HG02870 (cell line): Measurements from ENCODE around the gene ENTPD8.

Experiments used
- ATAC-seq: cut with Tn5 transposase; IDR thresholded peaks from one replicate; pipeline ENCODE4 v1.9.1; 2021; ENCODE audit warnings: mild to moderate bottlenecking, moderate library complexity; ENCODE audit not compliant: unreplicated experiment

ENTPD8 gene

DNA sequence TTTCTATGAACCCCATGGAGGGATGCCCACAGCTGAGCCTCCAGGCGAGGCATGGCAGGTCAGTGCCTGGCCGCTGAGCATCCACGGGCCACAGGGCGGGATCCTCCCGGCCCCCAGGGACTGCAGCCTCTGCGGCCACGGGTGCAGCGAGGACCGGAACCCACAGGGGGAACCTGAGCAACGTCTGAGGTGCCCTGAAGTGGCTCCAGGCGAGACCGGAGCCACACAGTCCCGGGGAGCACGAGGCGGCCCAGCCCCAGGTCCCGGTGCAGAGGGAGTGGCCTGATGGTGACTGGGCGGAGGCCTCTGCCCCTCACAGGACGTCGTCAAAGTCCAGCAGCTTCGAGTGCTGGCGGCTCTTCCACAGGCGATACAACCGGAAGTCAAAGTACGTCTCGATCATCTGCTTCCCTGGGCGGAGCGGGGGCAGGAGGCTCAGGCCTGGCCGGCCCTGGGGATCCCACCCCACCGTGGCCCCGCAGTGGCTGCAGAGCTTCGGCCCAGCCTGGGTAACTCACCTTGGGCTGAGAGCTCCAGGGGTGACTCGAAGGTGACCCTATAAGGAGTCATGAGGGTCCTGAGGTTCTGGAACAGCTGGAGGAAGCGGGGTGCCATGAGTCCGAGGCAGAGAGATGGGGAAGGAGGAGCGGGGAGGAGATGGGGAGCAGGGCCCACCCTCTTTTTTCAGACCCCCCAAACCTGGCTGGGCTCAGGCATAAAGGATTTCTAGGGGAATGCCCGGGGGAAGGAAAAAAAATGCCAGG lies 8.1 kb upstream of the ENTPD8 start:
- ATAC-seq = no peak

DNA sequence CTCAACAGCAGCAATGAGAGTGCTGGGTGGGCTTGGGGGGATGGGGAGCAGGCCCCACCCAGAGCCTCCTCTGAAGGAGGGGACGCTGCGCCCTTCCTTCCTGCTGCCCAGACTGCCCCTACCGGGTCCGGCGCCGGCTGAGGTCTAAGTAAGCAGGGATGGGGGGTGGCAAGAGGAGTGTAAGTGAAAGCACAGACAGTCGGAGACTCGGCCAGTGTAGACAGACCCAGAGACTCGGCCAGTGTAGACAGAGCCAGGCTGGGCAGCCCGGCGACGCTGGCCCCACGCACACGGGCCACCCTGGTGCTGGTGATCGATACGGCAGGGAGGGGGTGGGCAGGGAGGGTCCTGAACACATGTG lies 7.4 kb upstream of the ENTPD8 start:
- no peak for ATAC-seq

DNA sequence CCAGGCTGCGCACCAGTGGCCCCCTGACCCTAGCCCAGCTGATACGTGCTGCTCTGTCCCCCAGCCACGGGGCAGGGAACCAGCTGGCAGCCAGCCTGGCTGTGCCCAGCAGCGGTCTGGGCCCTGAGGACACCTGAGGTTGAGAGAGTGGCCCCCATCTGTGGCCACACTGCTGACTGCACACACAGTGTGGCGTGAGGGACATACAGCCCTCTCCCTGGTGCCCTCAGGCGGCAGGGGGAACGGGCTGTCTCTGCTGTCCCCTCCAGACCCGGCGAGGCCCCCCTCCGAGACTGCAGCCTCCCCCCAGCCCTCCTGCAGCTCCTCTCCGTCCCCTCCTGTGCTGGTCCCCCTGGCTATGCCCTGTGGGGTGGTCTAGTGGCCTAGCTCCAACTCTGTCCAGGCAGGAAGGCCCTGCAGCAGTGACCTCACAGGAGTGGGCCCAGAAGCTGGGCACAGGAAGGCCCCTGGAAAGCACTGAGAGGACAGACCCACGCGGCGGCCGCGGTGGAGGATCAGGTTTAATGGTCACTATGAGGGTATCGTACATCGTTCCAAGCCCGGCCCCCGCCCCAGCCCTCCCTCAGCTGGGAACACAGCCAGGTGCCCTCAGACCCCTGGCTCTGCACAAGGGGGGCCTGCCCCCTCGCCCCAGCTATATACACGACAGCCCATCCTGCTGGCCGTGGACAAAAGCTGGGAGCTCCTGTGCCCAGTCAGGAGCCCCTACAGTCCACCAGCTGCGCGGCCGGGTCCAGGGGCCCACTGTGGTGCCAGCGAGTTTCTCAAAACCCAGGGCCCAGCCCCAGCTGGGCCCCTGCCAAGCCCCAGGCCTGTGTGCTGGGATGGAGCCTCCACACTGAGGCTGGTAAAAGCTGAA lies 6.8 kb upstream of the ENTPD8 start:
- no peak for ATAC-seq

DNA sequence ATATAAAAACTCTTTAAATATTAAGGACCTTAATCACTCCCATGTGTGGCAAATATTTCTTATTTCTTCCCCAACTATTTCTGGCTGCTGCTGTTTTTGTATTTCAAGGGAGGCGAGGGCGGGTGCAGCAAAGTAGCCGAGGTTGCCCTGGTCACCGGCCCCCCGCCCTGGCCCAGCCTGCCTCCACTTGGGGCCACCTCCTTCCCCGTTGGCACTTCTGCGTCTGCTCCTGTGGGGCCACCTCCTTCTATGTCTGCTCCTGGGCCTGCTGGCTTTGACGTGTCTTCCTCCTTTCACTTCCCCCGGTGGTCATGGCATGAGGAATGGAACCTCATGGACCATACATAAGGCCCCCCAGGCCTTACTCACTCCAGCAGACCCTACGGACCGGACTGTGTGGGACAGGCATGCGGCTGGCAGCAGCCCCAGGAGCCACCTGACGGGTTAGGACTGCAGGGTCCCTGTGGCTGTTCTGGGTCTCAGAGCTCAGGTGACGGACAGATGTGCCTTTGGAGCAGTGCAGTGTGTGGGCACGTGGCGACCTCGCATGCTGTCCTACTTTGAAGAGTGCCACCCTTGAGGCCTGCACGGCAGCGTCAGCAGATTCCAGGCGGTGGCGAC lies 5.8 kb upstream of the ENTPD8 start:
- ATAC-seq = no peak

DNA sequence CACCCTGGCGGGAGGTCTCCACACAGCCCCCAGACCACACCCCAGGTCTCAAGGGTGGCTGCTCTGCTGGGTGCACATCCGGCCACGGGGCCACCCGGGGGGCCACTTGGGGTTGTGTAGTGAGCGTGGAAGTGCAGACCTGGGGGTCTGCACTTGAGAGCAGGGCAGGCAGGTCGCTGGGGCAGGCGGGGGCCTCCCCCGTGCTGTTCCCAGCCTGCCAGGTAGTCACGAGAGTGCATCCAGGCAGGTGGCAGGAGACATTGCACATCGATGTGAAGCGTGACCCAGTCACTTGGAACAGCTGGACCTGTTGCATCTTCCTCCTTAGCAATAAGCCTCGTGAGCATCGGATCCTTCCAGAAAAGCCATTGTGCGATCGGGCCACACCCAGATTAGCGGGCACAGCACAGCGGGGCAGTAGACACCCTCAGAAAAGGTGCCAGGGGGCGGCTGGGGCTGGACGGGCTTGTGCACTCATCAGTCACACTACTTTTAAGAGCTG lies 4.8 kb upstream of the ENTPD8 start:
- no peak for ATAC-seq

DNA sequence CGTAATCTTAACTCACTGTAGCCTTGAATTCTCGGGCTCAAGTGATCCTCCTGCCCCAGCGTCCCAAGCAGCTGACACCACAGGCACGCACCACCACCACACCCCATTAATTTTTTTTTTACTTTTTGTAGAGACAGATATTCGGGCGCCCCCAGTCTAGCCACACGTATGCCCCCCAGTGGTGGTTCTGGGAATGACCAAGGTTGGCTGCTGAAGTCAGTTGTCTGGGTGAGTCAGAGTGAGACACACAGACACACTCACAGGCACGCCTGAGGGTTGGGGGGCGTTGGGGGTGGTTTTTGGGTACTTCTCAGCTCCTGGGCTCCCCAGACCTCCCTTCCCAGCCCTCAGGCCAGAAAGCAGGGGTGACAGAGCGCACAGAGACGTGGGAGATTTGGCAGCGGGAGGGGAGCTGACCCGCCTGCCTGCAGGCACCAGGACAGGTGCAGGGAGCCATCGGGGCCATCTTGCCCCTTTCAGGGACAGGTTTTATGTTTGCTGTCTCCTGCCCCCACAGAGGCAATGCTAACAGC lies 4.2 kb upstream of the ENTPD8 start:
- peak; percentile 73 for ATAC-seq

DNA sequence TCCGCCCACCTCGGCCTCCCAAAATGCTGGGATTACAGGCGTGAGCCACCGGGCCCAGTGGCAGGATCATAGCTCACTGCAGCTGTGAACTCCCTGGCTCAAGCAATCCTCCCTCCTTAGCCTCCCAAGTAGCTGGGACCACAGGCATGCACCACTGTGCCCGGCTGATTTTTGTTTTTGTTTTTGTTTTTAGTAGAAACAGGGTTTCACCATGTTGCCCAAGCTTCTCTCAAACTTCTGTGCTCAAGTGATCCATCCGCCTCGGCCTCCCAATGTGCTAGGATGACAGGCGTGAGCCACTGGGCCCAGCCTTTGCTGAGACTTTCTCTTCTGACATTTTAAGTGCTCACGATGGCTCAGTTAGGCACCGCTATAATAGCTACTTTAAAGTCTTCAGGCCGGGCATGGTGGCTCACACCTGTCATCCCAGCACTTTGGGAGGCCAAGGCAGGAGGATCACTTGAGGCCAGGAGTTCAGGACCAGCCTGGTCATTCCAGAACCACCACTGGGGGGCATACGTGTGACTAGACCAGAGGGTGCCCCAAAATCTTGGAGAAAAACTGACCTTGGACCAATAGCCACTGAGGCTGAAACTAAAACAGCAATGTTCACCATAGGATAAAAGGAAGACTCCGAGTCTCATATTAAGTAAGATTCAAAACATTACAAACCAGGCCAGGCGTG lies 3.1 kb upstream of the ENTPD8 start:
- no peak for ATAC-seq

DNA sequence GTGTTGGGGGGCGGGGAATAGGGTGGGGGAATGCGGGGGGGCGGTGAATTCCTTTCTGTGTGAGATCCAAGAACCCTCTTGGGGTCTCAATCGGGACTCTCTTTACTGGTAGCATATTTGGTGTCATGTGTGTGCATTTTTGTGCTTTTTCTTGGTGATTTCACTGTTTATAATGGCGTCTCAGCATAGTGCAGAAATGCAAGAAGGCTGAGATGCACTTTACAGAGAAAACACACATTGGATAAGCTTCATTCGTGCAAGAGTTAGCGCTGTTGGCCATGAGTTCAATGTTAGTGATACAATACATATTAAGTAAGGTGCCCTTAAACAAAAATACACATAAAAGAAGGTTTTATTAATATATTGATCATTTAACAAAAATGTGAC lies 771 bp upstream of the ENTPD8 start:
- ATAC-seq = no peak

DNA sequence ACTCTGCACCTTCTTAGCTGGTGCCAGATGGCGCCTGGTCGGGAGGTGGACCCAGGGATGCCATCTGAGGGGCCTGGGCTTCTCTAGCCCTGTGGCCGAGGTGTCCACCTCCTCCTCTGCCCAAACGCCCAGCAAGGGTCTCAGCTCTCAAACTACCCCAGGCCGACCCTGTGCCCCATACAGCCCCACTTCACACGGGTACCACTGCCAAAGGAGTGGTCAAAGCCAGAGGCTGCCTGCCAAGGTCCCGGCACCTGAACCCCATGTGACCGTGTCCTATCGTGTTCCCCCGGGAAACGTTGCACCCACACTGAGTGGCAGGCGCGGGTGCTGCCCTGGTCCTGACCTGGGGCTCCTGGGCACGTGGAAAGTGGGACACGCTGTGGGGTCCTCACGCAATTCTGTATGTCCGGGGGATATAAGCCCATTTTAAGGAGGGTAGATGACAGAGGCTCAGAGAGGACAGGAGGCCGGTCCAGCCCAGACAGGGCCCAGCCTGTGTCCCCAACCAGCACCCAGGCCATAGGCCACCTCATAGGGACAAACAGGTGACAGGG lies 1.9 kb downstream of the ENTPD8 start:
- ATAC-seq = no peak

DNA sequence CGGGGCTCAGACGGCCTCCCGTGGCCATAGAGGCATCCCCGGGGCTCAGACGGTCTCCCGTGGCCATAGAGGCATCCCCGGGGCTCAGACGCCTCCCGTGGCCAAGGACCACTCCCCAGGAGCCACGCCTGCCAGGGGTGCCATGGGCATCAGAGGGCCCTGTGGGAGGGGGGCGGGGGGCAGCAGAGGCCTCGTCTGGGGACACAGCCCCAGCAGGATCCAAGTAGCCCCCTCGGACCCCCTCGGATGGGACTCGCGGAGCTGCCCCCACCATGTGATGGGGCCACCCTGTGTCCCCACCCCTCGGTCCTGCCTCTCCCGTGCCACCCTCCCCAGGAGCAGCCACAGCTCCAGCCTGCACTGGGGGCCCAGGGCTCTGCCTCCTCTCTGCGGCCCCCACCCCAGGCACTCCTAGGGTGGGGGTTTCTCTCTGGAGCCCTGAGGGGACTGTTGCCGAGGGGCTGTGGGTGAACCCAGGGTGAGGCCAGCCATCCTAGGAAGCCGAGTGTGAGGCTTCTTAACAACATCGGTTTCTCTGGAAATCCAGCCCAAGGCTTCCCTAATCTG lies 2.5 kb downstream of the ENTPD8 start:
- no peak for ATAC-seq

DNA sequence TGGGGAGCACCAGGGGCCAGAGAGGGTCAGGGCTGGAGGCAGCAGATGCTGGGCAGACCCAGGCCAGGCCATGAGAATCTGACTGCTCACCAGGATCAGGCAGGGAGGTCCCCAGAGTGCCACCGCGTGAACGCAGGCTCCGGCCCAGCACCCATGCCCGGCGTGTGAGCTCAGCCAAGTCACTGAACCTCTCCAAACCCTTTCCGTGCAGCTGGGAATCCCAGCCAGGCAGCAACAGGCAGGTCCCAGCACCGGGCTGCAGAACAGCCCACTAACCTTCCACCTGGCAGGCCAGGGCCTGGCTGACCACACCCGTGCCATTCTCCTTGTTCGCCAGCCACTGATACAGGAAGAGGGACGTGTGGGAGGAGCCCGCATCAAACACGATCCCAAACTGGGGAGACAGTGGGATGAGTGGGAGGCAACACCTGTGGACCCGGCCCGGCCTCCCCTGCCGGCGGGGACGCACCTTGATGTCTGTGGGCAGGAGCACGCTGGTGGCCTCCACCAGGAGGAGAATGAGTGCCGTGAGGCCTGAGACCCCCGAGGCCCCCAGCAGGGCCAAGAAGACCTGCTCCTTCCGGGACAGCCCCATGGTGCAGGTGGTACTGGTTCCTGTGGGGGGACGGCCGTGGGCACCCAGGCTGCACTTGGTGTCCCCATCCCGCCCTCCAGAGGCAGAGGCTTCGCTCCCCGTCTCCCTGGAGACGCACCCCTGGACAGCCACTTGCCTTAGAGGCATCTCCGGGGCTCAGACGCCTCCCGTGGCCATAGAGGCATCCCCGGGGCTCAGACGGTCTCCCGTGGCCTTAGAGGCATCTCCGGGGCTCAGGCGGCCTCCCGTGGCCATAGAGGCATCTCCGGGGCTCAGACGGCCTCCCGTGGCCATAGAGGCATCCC lies 3.2 kb downstream of the ENTPD8 start:
- ATAC-seq = no peak

DNA sequence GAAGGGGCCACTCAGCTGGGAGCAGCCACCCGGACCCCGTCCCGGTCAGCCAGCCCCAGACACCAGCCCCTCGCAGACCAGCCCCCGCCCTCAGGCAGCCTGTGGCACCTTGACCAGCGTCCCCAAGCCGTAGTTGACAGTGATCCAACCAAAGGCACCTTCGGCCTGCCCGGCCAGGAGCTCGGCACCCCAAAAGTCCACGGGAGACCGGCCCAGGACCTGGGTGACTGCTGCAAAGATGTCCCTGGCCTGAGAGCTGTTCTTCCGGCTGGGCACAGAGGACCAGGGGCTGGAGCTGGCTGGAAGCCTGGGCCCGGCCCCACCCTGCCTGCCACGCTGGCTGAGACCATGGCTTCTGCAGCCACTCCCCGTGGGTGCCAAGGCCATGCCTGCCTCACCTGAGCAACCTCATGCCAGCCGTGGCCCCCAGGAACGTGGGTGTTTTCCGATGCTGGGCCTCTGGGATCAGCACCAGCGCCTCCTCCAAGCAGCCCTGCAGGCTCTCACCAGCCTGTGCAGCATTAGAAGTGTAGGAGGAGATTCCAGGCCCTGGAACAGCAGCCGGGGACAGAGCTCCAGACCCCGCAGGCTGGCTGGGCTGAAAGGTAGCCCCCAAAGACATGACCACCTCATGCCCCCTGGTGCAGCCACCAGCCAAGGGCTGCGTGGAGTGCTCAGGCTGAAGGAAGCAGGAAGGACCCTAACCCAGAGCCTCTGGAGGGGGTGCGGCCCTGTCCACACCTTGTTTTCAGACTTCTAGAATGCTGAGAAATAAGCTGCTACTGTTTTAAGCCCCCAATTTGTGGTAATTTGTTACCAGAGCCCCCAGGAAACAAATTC lies 4.2 kb downstream of the ENTPD8 start:
- ATAC-seq = no peak

DNA sequence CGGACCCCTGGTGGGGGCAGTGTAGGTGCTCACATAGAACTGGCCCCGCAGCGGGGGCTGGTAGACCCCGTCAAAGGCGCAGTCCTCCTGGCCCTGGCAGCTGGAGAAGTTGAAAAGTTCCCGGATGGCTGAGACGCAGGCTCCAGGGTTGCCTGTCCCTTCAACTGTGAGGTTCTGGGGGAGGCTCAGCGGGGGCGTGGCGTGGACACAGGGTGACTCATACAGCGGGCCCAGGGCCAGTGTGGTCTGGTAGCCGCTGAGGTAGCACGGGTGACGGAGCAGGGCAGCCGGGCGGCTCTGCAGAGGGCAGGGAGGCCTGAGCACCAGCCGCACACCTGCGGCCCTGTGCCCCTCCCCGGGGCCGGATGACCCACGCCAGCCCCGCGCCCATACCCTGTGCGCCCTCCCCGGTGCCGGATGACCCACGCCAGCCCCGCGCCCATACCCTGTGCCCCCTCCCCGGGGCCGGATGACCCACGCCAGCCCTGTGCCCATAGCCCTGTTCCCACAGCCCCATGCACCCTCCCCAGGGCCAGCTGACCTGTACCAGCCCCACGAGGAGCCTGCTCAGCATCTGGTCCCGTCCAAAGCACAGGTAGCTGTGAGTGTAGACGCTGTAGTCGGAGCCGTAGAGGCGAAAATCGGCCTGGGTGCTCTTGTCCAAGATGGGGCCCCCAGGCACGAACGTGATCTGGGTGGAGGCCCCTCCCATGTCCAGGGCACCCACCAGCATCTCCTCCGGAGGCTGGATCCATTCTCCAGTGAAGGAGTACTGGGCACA lies 5.0 kb downstream of the ENTPD8 start:
- ATAC-seq = no peak

DNA sequence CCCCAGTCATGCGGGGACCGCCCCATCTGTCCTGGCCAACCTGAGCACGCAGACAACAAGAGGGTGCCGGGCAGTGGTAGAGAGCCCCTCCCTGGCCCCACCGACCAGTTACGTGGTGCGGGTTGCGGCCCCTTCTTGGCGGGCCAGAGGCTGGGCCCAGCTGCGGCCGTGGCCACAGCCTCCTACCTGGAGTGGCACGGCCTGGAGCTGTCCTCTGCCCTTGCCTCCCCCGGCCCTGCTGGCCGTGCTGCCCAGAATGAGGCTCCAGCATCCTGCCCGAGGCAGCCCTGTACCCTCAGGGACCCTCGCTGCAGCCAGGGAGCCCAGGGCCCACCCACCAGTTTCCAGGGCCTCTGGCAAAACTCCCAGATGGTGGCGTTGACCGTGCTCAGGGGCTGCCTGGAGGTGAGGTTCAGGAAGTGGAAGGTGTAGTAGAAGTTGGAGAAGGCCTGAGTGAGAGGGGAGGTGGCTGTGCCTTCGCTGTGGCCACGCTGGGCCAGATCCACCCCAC lies 5.7 kb downstream of the ENTPD8 start:
- no peak for ATAC-seq

DNA sequence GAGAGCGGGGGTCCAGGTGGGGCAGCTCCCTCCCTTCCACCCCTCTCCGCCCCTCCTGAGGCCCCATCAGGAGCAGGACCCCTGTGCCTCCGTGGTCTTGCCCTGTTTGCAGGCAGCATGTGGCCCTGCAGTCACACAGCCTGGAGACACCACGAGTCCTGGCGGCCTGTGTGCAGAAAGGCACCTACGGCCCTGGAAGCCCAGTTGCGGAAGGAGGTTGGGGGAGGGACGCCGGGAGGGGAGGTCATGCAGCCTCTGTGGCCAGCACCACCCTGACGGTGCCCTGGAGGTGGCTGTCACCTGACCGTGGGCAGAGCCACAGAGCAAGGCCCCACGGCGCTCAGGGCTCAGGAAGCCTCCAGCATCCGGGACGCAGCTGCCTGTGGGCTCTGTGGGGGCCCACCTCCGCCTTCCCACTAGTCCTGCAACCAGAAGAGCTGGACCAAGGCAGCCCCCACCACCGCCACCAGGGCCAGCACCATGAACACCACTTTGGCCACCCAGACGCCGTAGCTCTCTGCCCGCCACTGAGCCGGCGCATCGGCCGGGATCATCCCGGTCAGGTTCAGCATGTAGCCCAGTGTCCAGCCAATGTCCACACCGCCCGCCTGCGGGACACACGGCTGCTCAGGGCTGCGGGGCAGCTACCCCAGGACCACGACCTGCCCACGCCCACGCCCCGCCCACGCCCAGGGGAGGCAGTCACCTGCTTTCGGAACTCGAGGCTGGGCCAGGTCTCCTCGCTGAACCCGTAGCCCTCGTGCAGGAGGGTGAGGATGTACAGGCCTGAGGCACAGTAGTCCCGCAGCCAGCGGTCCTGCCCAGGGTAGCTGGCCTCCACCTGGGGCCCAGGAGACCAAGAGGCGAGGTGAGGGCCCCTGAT lies 6.4 kb downstream of the ENTPD8 start:
- ATAC-seq = no peak

DNA sequence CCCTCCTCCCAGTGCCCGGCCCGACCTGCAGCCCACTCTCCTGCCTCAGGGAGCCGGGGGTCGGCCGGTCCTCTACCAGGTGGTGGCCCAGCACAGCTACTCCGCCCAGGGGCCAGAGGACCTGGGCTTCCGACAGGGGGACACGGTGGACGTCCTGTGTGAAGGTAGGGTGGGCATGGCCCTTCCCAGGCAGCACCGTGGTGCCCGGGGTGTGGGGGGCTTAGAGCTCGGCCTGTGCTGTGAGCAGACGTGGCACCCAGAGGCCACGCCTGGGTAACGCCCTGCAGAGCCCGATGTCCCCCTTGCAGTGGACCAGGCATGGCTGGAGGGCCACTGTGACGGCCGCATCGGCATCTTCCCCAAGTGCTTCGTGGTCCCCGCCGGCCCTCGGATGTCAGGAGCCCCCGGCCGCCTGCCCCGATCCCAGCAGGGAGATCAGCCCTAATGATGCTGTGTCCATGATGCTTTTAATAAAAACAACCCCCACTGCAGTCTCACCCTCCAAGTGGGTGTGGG lies 7.2 kb downstream of the ENTPD8 start:
- no peak for ATAC-seq
